Small intestine (tissue), 7 donors: Measurements from ENCODE around the gene STK38L. TPM values are rescaled to one million over a fixed set of nuclear protein-coding genes. Genes with fewer than 3 reads are reported as not detected.

ENCODE experiments used
- DNase-seq, 2 donors: peaks; one replicate each; pipeline versions ENCODE4 v3.0.0 to v3.0.0-alpha.2; 2013
- FAIRE-seq: peaks from 2 replicates; lab custom pipeline; 2012; peaks lifted over from hg19 to GRCh38; lab: Jason Lieb, UNC
- H3K27ac ChIP-seq, 3 donors: one replicate each; pipeline ENCODE4 v1.5.1; 2013; ENCODE audit warnings: low read length in 2 of 3, mild to moderate bottlenecking in 2 of 3, control low read depth in 1 of 3, inconsistent platforms in 1 of 3, low read depth in 1 of 3, moderate library complexity in 1 of 3
- H3K27me3 ChIP-seq, 3 donors: one replicate each; pipeline ENCODE4 v1.6.1; 2013; ENCODE audit warnings: low read length in 3 of 3, inconsistent platforms in 1 of 3; ENCODE audit not compliant: control insufficient read depth in 3 of 3, insufficient read depth in 3 of 3
- H3K36me3 ChIP-seq, 3 donors: one replicate each; pipeline ENCODE4 v1.6.1; 2013; ENCODE audit warnings: low read length in 3 of 3, inconsistent platforms in 1 of 3, low read depth in 1 of 3, mild to moderate bottlenecking in 1 of 3, moderate library complexity in 1 of 3; ENCODE audit not compliant: control insufficient read depth in 3 of 3, insufficient read depth in 2 of 3
- H3K4me1 ChIP-seq, 3 donors: one replicate each; pipeline ENCODE4 v1.6.1; 2013; ENCODE audit warnings: low read length in 2 of 3, inconsistent platforms in 1 of 3, low read depth in 1 of 3, mild to moderate bottlenecking in 1 of 3, moderate library complexity in 1 of 3; ENCODE audit not compliant: control insufficient read depth in 3 of 3, insufficient read depth in 2 of 3
- H3K4me3 ChIP-seq, 3 donors: one replicate each; pipeline ENCODE4 v1.5.1; 2013; ENCODE audit warnings: low read length in 3 of 3, control low read depth in 1 of 3, inconsistent platforms in 1 of 3, low read depth in 1 of 3, mild to moderate bottlenecking in 1 of 3, moderate library complexity in 1 of 3
- H3K9me3 ChIP-seq, 2 donors: one replicate each; pipeline ENCODE4 v1.6.1; 2013; ENCODE audit warnings: low read depth in 1 of 2, low read length in 1 of 2; ENCODE audit not compliant: control insufficient read depth in 2 of 2, insufficient read depth in 1 of 2
- WGBS, 3 donors: extraction: QIAGEN DNeasy Blood & Tissue Kit; methylation state at CpG; one replicate each; pipeline ENCODE4 v1.1.7; 2013; 5-methylcytosine and 5-hydroxymethylcytosine counted together
- polyA plus RNA-seq, 4 donors: library from polyadenylated mRNA; stranded (reverse) in 3 of 4; unstranded in 1 of 4; fragments of 200-250 nt in 3 of 4; fragments of 120-200 nt in 1 of 4; gene quantifications; one replicate each; pipeline versions ENCODE4 v1.2.1 to v1.2.3, GENCODE V29; 2013
- donor health status: healthy with polysubstance abuse.
- donor health status: control.
- donor health status: control.
- donor health status: Bipolar disorder and iron deficiency.
- donor health status: healthy.

STK38L gene
- polyA plus RNA-seq, 4 donors, result 5.8 to 23.8 (median 10.6) TPM

- no peaks in the 10 kb centered on the region for H3K9me3 ChIP-seq
- FAIRE-seq, result no peak
- H3K27ac ChIP-seq, result no peak overlapping the region
- WGBS, 3 donors, result 88 to 99% (median 90%) methylated on average over 3 of the region's 3 CpGs
- no peak for DNase-seq
- no peaks in the 10 kb centered on the region for H3K27me3 ChIP-seq
- peaks cover 2 to 19% (median 11%) of the 10 kb centered on the region in 3 donors for H3K4me1 ChIP-seq
- H3K4me3 ChIP-seq, result no peak overlapping the region
- H3K36me3 ChIP-seq, result peaks cover 0 to 3% (median 2%) of the 10 kb centered on the region in 3 donors
Measured at GRCh38 chr12:27289414-27289813, 45.3 kb downstream of the STK38L start.

GRCh38 chr12:27290501-27291168 lies 46.5 kb downstream of the STK38L start:
- Histone ChIP-seq H3K4me1 (peaks cover 2 to 19% (median 11%) of the 10 kb centered on the region in 3 donors), H3K4me3 (no peak overlapping the region), H3K36me3 (peaks cover 0 to 3% (median 2%) of the 10 kb centered on the region in 3 donors), H3K27ac (peak overlapping the region in 1 of 3 donors; percentile 29), H3K27me3 (no peaks in the 10 kb centered on the region), H3K9me3 (no peaks in the 10 kb centered on the region)
- DNase-seq (peak; percentile 55 to 67), FAIRE-seq (no peak)
- WGBS, 3 donors, result 18 to 55% (median 39%) methylated on average over 4 of the region's 4 CpGs

GRCh38 chr12:27291862-27292261 lies 47.8 kb downstream of the STK38L start:
- no peaks in the 10 kb centered on the region for H3K27me3 ChIP-seq
- FAIRE-seq (no peak), DNase-seq (no peak)
- H3K4me3 ChIP-seq, result no peak overlapping the region
- H3K9me3 ChIP-seq, result no peaks in the 10 kb centered on the region
- no peak overlapping the region for H3K27ac ChIP-seq
- peaks cover 2 to 19% (median 11%) of the 10 kb centered on the region in 3 donors for H3K4me1 ChIP-seq
- WGBS, 3 donors, result 3 to 46% (median 28%) methylated on average over 1 of the region's 1 CpG
- H3K36me3 ChIP-seq, result peaks cover 0 to 3% (median 2%) of the 10 kb centered on the region in 3 donors

- WGBS, 3 donors, result 94 to 96% (median 94%) methylated on average over 2 of the region's 2 CpGs
- no peak overlapping the region for H3K4me3 ChIP-seq
- no peaks in the 10 kb centered on the region for H3K9me3 ChIP-seq
- H3K27me3 ChIP-seq, result no peaks in the 10 kb centered on the region
- FAIRE-seq (no peak), DNase-seq (no peak)
- H3K27ac ChIP-seq, result no peak overlapping the region
- H3K4me1 ChIP-seq, result peaks cover 2 to 19% (median 11%) of the 10 kb centered on the region in 3 donors
- H3K36me3 ChIP-seq, result peaks cover 0 to 3% (median 2%) of the 10 kb centered on the region in 3 donors
Measured at GRCh38 chr12:27292718-27293117, 48.6 kb downstream of the STK38L start.

- no peak overlapping the region for H3K27ac ChIP-seq
- H3K27me3 ChIP-seq, result no peaks in the 10 kb centered on the region
- H3K9me3 ChIP-seq, result no peaks in the 10 kb centered on the region
- FAIRE-seq (no peak), DNase-seq (no peak)
- peaks cover 0 to 4% (median 0%) of the 10 kb centered on the region in 3 donors for H3K36me3 ChIP-seq
- peaks cover 2 to 19% (median 11%) of the 10 kb centered on the region in 3 donors for H3K4me1 ChIP-seq
- WGBS, 3 donors, result 5 to 51% (median 50%) methylated on average over 3 of the region's 3 CpGs
- H3K4me3 ChIP-seq, result no peak overlapping the region
Measured at GRCh38 chr12:27293463-27293862, 49.4 kb downstream of the STK38L start.

- Histone ChIP-seq H3K36me3 (peaks cover 0 to 6% (median 0%) of the 10 kb centered on the region in 3 donors), H3K27ac (no peak overlapping the region), H3K27me3 (no peaks in the 10 kb centered on the region), H3K4me3 (no peak overlapping the region), H3K4me1 (peaks cover 0 to under 1% (median 0%) of the 10 kb centered on the region in 3 donors), H3K9me3 (no peaks in the 10 kb centered on the region)
- DNase-seq, result no peak
- WGBS, 3 donors, result 73 to 88% (median 84%) methylated on average over 6 of the region's 6 CpGs
- no peak for FAIRE-seq
Measured at GRCh38 chr12:27296674-27297073, 52.6 kb downstream of the STK38L start.

- Histone ChIP-seq H3K27me3 (no peaks in the 10 kb centered on the region), H3K27ac (no peak overlapping the region), H3K9me3 (no peaks in the 10 kb centered on the region), H3K4me3 (no peak overlapping the region), H3K36me3 (peaks cover 0 to 6% (median 2%) of the 10 kb centered on the region in 3 donors), H3K4me1 (no peaks in the 10 kb centered on the region)
- DNase-seq (no peak), FAIRE-seq (no peak)
- WGBS, 3 donors, result 68 to 91% (median 83%) methylated on average over 4 of the region's 4 CpGs
Measured at GRCh38 chr12:27297566-27297965, 53.5 kb downstream of the STK38L start.

- H3K27me3 ChIP-seq, result no peaks in the 10 kb centered on the region
- no peak overlapping the region for H3K27ac ChIP-seq
- FAIRE-seq, result no peak
- H3K36me3 ChIP-seq, result peaks cover 0 to 6% (median 4%) of the 10 kb centered on the region in 3 donors
- 94 to 96% (median 95%) methylated on average over 1 of the region's 1 CpG for WGBS, 3 donors
- no peaks in the 10 kb centered on the region for H3K9me3 ChIP-seq
- no peak overlapping the region for H3K4me3 ChIP-seq
- no peak for DNase-seq
- peaks cover 0 to 3% (median 0%) of the 10 kb centered on the region in 3 donors for H3K4me1 ChIP-seq
Measured at GRCh38 chr12:27299102-27299501, 55.0 kb downstream of the STK38L start.
